Left lung (tissue), 14 donors: Measurements from ENCODE around the gene MOB3B. TPM values are rescaled to one million over a fixed set of nuclear protein-coding genes. Genes with fewer than 3 reads are reported as not detected.

Source experiments
- ATAC-seq: fragments of 200-7000 bp; cut with Tn5 transposase; one replicate; pipeline ENCODE4 v1.9.1; 2020; ENCODE audit warnings: moderate library complexity
- DNase-seq, 4 donors: peaks; one replicate each; pipeline ENCODE4 v3.0.0-alpha.2; 2013 to 2020
- H3K27ac ChIP-seq, 2 donors: fragments of 200-600 bp; sonication (generic) in 1 of 2; one replicate each; pipeline versions ENCODE4 v1.5.0 to v1.8.0; 2020 to 2021
- H3K27me3 ChIP-seq, 2 donors: fragments of 200-600 bp; sonication (generic) in 1 of 2; one replicate each; pipeline versions ENCODE4 v1.5.0 to v1.8.0; 2020 to 2021
- H3K36me3 ChIP-seq, 2 donors: fragments of 200-600 bp; sonication (generic) in 1 of 2; one replicate each; pipeline versions ENCODE4 v1.5.0 to v1.8.0; 2020 to 2021
- H3K4me1 ChIP-seq, 2 donors: fragments of 200-600 bp; one replicate each; pipeline ENCODE4 v1.8.0; 2021
- H3K4me3 ChIP-seq, 2 donors: fragments of 200-600 bp; sonication (generic) in 1 of 2; one replicate each; pipeline versions ENCODE4 v1.5.0 to v1.8.0; 2020 to 2021; ENCODE audit warnings: mild to moderate bottlenecking in 1 of 2
- H3K9me3 ChIP-seq, 2 donors: fragments of 200-600 bp; sonication (generic) in 1 of 2; one replicate each; pipeline versions ENCODE4 v1.5.0 to v1.8.0; 2020 to 2021
- CTCF ChIP-seq, 2 donors: fragments of 200-600 bp; sonication (generic) in 1 of 2; IDR thresholded peaks; one replicate each; pipeline versions ENCODE4 v1.5.0 to v1.8.0; 2021; ENCODE audit warnings: antibody characterized with exemption in 2 of 2
- intact Hi-C, 2 donors: fragments of 100-400 bp; cut with DNase I; formaldehyde crosslinking; loops; one replicate each; pipeline versions ENCODE4 v1.11.2 to v1.14.2; 2022
- long read RNA-seq, 12 donors: library from polyadenylated mRNA in 2 of 12; unstranded in 2 of 12; transcript quantifications; one replicate each; pipeline ENCODE4 v2.0.0 and lab custom pipeline, GENCODE V29; 2019 to 2026
- polyA plus RNA-seq, 6 donors: library from polyadenylated mRNA; unstranded; fragments of 120-200 nt; gene quantifications; one replicate each; pipeline ENCODE4 v1.2.1, GENCODE V29; 2013; ENCODE audit not compliant: insufficient read length in 6 of 6
- total RNA-seq, 2 donors: library from RNA; stranded (reverse); fragmentation: NEBNext Ultra II Directional; extraction: Animal tissue kit (Norgen Biotek cat#: 25700); gene quantifications; one replicate each; pipeline ENCODE4 v1.2.1, GENCODE V29; 2021
- donor health status: DM: no; HTN: yes; CAD: no.
- donor health status: DM: no; HTN: no; CAD: no.

MOB3B gene
- total RNA-seq (10 to 100 TPM in 1 of 2 donors, 1 to 10 TPM in 1; 7.2 to 13.6 TPM), polyA plus RNA-seq (10 to 100 TPM; 14.3 to 18.3 (median 16.1) TPM)
- long read RNA-seq, donor 1, full-length matches to known transcripts: 8 of 8 reads
- long read RNA-seq, donor 1, partial matches to known transcripts: 0 of 8 reads
- long read RNA-seq, donor 1, other reads (novel, unspliced or antisense): 0 of 8 reads
- long read RNA-seq, donor 2, full-length matches to known transcripts: 5 of 5 reads
- long read RNA-seq, donor 2, partial matches to known transcripts: 0 of 5 reads
- long read RNA-seq, donor 2, other reads (novel, unspliced or antisense): 0 of 5 reads
- long read RNA-seq, donor 3, full-length matches to known transcripts: 1 of 1 reads
- long read RNA-seq, donor 3, partial matches to known transcripts: 0 of 1 reads
- long read RNA-seq, donor 3, other reads (novel, unspliced or antisense): 0 of 1 reads
- long read RNA-seq, donor 4, full-length matches to known transcripts: 2 of 2 reads
- long read RNA-seq, donor 4, partial matches to known transcripts: 0 of 2 reads
- long read RNA-seq, donor 4, other reads (novel, unspliced or antisense): 0 of 2 reads
- long read RNA-seq, donor 5, full-length matches to known transcripts: 7 of 7 reads
- long read RNA-seq, donor 5, partial matches to known transcripts: 0 of 7 reads
- long read RNA-seq, donor 5, other reads (novel, unspliced or antisense): 0 of 7 reads
- long read RNA-seq, donor 6, full-length matches to known transcripts: 3 of 3 reads
- long read RNA-seq, donor 6, partial matches to known transcripts: 0 of 3 reads
- long read RNA-seq, donor 6, other reads (novel, unspliced or antisense): 0 of 3 reads
- long read RNA-seq, donor 7, full-length matches to known transcripts: 2 of 2 reads
- long read RNA-seq, donor 7, partial matches to known transcripts: 0 of 2 reads
- long read RNA-seq, donor 7, other reads (novel, unspliced or antisense): 0 of 2 reads
- long read RNA-seq, donor 8, full-length matches to known transcripts: 4 of 4 reads
- long read RNA-seq, donor 8, partial matches to known transcripts: 0 of 4 reads
- long read RNA-seq, donor 8, other reads (novel, unspliced or antisense): 0 of 4 reads
- long read RNA-seq, donor 9: 0 reads
- long read RNA-seq, donor 10, full-length matches to known transcripts: 1 of 2 reads
- long read RNA-seq, donor 10, partial matches to known transcripts: 1 of 2 reads
- long read RNA-seq, donor 10, other reads (novel, unspliced or antisense): 0 of 2 reads
- long read RNA-seq, donor 11, full-length matches to known transcripts: 8 of 34 reads
- long read RNA-seq, donor 11, partial matches to known transcripts: 26 of 34 reads
- long read RNA-seq, donor 11, other reads (novel, unspliced or antisense): 0 of 34 reads
- long read RNA-seq, donor 12, full-length matches to known transcripts: 1 of 1 reads
- long read RNA-seq, donor 12, partial matches to known transcripts: 0 of 1 reads
- long read RNA-seq, donor 12, other reads (novel, unspliced or antisense): 0 of 1 reads

- TF ChIP-seq CTCF (IDR thresholded peaks at IDR 0.05): peak; percentile 92 to 97
- Histone ChIP-seq H3K4me1 (peaks cover 4 to 33% of the 10 kb centered on the region in 2 donors), H3K4me3 (peak within 1 kb of the TSS; percentile 70 to 81), H3K9me3 (no peaks in the 10 kb centered on the region), H3K36me3 (no peaks in the 10 kb centered on the region), H3K27me3 (peaks cover 0 to 26% of the 10 kb centered on the region in 2 donors), H3K27ac (peak within 1 kb of the TSS; percentile 76 to 87)
- intact Hi-C loops: loop anchor here (5.0 to 10.0 kb wide), 2 partner anchors 192 to 195 kb away; no protein-coding TSS in a partner anchor
- peak; percentile 75 to 96 (median 86) for DNase-seq
- peak; percentile 89 for ATAC-seq
Observed at GRCh38 chr9:27529316-27530278, at the start of gene MOB3B. Gene MOB3B (minus strand): TSS chr9:27529814. CDS start chr9:27455550, 74,264 bp downstream.

GRCh38 chr9:27573634-27574590, 44.3 kb upstream of the MOB3B start:
- intact Hi-C loops: no loop called here
- H3K27me3 ChIP-seq: no peaks in the 10 kb centered on the region
- ATAC-seq (peak; percentile 86), DNase-seq (peak; percentile 92 to 98 (median 96))
- H3K36me3 ChIP-seq: no peaks in the 10 kb centered on the region
- H3K27ac ChIP-seq: peak overlapping the region; percentile 99 to 100
- peak in 1 of 2 donors; percentile 11 for TF ChIP-seq CTCF (IDR thresholded peaks at IDR 0.05)
- peak overlapping the region; percentile 81 to 88 for H3K4me3 ChIP-seq
- H3K9me3 ChIP-seq: peaks cover 0 to 7% of the 10 kb centered on the region in 2 donors
- H3K4me1 ChIP-seq: peaks cover 11 to 36% of the 10 kb centered on the region in 2 donors

GRCh38 chr9:27572918-27573633, 43.5 kb upstream of the MOB3B start, which contains the start of gene C9orf72:
Gene C9orf72 (minus strand): TSS chr9:27573481. CDS start chr9:27567120, 6,361 bp downstream.
- no peak for TF ChIP-seq CTCF (IDR thresholded peaks at IDR 0.05)
- H3K4me3 ChIP-seq: peak within 1 kb of the TSS; percentile 81 to 88
- DNase-seq (peak in 3 of 4 donors; percentile 84 to 95 (median 88)), ATAC-seq (peak; percentile 95)
- peaks cover 11 to 36% of the 10 kb centered on the region in 2 donors for H3K4me1 ChIP-seq
- H3K9me3 ChIP-seq: peaks cover 0 to 3% of the 10 kb centered on the region in 2 donors
- H3K27me3 ChIP-seq: no peaks in the 10 kb centered on the region
- H3K27ac ChIP-seq: peak within 1 kb of the TSS; percentile 99 to 100
- no peaks in the 10 kb centered on the region for H3K36me3 ChIP-seq
- intact Hi-C loops: no loop called here
